ENCODE measurements around the gene RCCD1.

The RCCD1 gene

GRCh38 chr15:90966262-90966661, 11.6 kb downstream of the RCCD1 start:
- DNase-seq (ENCODE audit: low read depth in 2 of 2), result no peak

DNA sequence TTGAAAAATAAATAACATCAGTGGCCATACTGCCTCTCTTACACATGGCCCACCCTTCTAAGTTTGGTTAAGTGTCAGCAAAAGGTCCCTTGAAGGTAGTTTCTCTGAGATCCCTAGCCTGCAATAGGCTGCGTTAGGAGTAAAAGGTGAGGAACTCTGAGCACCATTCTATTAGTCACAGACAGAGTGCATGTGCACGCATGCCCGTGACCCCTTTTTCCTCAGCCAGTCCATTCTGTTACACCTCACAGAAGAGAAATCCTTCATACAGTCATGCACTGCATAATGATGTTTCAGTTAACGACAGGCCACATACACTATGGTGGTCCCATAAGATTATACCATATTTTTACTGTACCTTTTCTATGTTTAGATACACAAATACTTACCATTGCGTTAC, 12.5 kb downstream of the RCCD1 start:
- DNase-seq (ENCODE audit: low read depth in 2 of 2), result no peak

DNA sequence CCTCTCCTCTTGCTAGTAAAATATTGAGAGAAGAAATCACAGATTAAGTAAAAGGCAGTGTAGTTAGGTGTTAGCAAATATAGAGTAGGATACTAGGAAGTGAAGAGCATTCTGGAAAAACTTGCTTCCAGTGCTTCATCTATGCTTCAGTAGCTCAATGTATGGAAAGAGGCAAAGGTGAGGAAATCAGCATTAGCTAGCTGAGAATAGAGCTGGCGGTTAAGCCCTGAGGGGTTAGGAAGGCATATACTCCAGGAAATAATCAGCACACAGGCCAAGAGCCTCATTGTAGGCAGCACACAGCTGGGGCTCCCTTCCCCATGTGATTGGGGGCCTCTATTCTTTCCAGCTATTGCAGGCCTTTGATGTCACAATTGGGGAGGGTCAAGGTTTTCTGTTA, 13.8 kb downstream of the RCCD1 start:
- no peak for DNase-seq (ENCODE audit: low read depth in 2 of 2)

GRCh38 chr15:90970274-90970673, 15.6 kb downstream of the RCCD1 start:
- DNase-seq (ENCODE audit: low read depth in 2 of 2), result no peak

- DNase-seq (ENCODE audit: low read depth in 2 of 2), result no peak
These were observed 17.4 kb downstream of the RCCD1 start for GRCh38 chr15:90972133-90972532.

DNA sequence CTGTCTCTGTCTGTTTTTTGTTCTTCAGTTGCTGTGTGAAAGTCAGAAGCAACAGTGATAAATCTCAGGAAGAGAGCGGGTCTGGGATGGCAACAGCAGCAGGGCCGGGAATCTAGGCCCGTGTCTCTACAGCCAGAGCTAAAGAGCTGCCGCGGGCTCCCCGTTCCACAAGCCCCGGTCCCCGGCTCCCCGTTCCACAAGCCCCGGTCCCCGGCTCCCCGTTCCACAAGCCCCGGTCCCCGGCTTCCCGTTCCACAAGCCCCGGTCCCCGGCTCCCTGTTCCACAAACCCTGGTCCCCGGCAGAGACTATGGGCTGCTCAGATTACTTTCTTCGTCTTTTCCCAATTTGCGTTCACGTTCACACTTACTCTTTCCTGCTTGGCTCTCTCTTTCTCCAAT, 19.5 kb downstream of the RCCD1 start:
- no peak for DNase-seq (ENCODE audit: low read depth in 2 of 2)

GRCh38 chr15:90979582-90979981, 24.9 kb downstream of the RCCD1 start:
- no peak for DNase-seq (ENCODE audit: low read depth in 2 of 2)

- DNase-seq (ENCODE audit: low read depth in 2 of 2), result no peak
These were observed 27.0 kb downstream of the RCCD1 start for GRCh38 chr15:90981681-90982080.

- no peak for DNase-seq (ENCODE audit: low read depth in 2 of 2)
These were observed 27.5 kb downstream of the RCCD1 start for GRCh38 chr15:90982135-90982534.

- no peak for DNase-seq (ENCODE audit: low read depth in 2 of 2)
These were observed 32.3 kb downstream of the RCCD1 start for GRCh38 chr15:90986790-90987507.

DNA sequence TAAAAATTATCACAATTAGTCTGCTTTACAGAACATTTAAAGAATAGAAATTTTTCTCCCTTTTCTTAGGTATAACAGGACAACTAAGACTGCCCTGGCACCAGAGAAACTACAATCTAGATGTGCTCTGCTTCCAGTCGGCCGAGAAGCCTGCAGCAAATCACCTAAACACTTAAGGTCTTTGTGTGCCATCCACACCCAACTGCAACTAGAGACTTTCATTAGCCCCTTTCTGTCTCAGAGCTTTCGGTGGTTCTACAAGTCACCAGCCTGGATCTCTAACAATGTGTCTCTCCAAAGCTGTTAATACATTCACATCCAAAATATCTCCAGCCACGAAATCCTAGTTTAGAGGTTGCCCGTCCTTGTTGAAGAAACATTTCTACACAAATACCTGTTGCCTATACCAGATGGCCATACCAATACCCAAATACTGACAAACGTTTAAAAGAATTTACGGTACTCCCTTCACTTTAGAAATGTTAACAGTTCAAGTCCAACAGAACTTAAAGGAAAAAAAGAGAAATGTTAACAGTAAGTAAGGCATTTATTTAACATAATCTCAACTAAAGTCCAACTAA, 33.0 kb downstream of the RCCD1 start:
- DNase-seq (ENCODE audit: low read depth in 2 of 2), result no peak

GRCh38 chr15:90988296-90988695, 33.6 kb downstream of the RCCD1 start:
- no peak for DNase-seq (ENCODE audit: low read depth in 2 of 2)

- DNase-seq (ENCODE audit: low read depth in 2 of 2), result no peak
These were observed 34.5 kb downstream of the RCCD1 start for GRCh38 chr15:90989040-90989768.

DNA sequence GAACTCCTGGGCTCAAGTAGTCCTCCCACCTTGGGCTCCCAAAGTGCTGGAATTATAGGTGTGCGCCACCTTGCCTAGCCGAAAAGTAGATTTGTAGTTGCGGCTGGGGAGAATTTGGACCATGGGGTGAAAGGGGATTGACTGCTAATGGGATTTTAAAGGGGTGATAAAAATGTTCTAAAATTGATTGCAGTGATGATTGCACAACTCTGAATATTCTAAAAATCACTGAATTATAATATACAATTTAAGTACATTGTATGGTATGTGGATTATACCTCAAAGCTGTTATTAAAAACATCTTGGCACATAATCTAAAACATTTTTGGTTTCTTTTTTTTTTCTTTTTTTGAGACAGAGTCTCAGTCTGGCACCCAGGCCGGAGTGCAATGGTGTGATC, 35.8 kb downstream of the RCCD1 start:
- no peak for DNase-seq (ENCODE audit: low read depth in 2 of 2)

DNA sequence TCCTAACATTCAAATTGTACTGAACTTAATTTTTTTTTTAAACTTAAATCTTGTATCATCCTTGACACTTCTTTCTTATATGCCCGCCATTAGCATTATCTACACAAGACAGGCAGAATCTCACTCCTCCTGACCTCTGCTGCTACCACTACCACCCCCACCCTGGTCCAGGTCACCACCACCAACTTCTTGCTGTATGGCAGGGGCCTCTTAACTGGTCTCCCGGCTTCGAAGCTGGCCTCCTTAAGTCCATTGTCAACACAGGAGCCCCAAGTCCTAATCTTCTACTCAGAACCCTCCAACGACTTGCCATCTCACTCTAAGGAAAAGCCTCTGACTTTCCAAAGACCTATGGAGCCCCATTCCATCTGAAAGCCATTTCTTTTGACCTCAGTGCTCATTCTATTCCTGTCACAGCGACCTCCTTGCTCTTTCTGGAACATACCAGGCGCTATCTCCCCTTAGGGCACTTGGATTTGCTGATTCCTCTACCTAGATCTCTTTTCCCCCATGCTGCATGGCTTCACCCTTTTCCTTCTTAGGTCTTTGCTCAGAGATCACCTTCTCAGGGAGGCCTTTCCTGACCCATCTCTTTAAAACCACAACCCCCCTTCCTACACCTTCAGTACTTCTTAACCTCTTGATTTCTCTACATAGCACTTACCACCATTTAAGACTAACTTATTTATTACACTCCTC, 37.1 kb downstream of the RCCD1 start:
- no peak for DNase-seq (ENCODE audit: low read depth in 2 of 2)

DNA sequence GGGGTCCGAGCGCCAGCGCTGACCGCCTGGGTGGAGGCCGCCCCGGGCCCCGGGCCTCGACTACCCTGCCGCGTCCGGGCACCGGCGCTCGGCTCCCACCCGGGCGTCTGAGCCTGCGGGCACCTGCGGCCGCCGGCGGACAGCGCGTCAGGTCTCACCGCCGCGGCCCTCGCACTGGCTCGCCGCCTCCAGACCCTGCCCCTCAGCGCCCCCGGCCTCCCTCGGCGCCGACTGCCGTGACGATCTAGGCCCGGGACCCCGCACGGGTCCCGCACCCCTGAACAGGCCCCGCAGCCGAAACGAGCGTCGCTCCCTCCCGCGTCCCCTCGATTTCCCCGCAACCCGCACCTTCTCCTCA, 39.4 kb downstream of the RCCD1 start:
- DNase-seq (ENCODE audit: low read depth in 2 of 2), result no peak

DNA sequence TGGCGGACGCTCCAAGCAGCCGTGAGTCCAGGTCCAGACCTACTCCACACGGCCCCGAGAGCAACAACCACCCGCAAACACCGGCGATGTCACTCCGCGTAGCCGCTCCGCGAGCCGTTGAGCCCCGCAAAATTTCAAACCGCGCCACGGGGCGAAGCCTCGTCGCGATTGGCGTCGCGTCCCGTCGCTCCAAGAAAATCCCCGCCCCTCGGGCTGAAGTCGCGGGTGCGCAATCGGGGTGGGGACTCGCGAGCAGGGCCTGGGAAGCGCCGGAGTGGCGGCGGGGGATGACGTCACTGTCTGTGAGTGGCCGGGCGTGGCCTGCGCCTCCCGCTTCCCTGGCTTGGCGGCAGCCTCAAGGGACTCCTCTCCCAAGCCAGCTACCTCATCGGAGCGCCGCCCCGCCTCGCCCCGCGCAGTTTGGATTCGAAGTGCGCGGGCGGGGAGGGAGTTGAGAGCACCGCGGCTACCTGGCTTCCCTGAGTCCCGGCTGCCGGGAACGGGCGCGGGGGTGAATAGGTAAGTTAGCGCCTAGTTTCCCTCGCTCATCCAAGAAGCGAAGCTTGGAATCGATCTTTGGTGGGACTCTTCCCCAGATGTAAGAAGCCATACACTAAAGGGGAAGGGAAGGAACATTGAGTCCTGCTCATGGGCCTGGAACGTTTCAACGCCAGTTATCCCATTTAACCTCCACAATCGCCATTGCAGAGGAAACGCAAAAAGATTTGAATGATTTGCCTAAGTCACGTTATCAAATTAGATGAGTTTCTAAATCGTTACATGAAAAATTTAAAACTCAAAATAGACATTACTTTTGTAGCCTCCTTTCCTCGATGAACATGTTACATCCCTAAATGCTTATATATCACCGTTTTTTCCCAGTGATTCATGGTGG, 40.0 kb downstream of the RCCD1 start, which contains the start of gene PRC1:
Gene PRC1, minus strand, starts transcription at position 119 of the 895 bp plus-strand sequence. Its CDS starts 118 bp downstream, at position 1.
- peak; percentile 93 to 94 for DNase-seq (ENCODE audit: low read depth in 2 of 2)

GRCh38 chr15:90998737-90999136, 44.1 kb downstream of the RCCD1 start:
- DNase-seq (ENCODE audit: low read depth in 2 of 2), result no peak

GRCh38 chr15:91001209-91001608, 46.5 kb downstream of the RCCD1 start:
- no peak for DNase-seq (ENCODE audit: low read depth in 2 of 2)

DNA sequence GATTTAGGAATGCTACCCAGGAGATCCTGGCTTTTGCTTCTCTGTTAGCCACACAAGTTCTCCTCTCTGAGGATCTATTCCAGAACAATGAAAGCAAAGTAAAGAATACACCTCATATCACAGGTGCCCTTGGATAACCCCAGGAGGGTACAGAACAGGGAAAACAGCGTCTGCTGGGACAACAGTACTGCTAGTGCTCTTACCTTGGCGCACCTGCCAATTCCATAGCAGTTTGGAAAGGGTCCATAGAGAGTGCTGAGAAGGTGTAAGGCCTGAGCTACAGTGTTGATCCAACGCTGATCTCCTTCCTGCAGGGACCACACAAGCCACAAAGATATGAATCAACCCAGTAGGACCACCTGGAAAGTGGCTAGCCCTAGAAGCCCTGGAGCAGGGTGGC, 52.6 kb downstream of the RCCD1 start:
- no peak for DNase-seq (ENCODE audit: low read depth in 2 of 2)
